ENCODE results near the gene RAB8B.

The RAB8B gene

DNA sequence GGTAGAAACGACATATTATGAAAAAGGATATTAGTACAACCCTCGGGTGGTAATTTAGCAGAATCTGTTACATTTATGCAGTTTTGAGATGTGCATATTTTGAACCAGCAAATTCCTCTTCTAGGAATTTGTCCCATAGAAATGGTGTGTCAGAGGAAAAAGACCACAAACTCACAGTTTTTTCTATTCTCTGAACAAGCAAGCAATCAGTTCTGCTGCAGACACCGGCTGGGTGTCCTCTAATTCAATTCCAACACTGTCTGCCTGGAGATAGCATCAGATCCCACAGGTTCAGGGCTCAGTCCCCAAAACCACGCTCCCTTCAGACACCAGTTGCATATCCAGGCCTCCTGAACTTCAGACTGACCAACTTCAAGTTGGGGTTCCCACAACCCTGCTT, 124.4 kb downstream of the RAB8B start:
- DNase-seq (ENCODE audit: low spot score) = no peak

DNA sequence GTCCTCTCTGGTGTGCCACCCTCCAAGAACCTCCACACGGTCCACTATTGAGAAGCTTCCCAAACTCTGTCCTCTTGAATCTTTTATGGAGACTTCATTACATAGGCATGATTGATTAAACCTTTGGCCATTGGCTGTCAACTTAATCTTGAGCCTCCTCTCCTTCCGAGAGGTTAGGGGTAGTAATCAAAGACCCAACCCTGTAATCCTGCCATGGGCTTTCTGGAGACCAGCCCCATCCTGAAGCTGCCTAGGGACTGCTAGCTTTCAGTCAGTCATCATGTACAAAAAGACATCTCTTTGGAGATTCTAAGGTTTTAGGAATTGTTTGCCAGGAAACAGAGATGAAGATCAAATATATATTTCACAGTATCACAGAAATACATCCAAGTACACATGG, 125.0 kb downstream of the RAB8B start:
- no peak for DNase-seq (ENCODE audit: low spot score)
